ENCODE data around the gene CHID1.

CHID1 gene

DNA sequence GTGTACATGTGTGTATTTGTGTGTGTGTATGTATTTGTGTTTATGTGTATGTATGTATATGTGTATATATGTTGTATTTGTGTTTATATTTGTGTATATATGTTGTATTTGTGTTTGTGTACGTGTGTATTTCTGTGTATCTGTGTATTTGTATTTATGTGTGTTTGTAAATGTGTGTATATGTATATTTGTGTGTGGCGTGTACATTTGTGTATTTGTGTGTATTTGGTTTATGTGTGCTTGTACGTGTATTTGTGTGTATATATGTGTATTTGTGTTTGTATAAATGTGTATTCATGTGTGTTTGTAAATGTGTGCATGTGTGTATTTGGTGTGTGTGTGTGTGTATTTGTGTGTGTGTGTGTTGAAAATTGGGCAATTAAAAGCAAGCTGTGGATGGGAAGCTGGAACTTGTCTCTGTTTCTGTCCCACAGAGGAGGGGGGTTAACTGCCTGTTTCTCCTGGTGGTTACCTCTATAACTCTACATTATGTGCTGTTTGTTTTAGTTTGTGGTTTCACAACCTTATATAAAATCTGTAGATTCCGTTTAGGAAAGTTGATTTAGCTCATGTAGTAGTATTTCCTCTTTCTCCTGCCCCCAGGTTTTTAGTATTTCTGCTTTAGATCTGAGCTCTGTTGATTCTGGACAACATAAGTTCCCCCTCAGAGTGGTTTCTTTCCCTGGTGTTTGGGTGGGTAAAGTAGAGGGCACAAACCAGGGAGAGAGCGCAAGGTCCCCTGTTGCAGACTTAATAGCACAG, 44.0 kb upstream of the CHID1 start:
- no peaks in the 10 kb centered on the region for H3K36me3 ChIP-seq (ENCODE audit: low read length)
- TF ChIP-seq, protein P1, sequence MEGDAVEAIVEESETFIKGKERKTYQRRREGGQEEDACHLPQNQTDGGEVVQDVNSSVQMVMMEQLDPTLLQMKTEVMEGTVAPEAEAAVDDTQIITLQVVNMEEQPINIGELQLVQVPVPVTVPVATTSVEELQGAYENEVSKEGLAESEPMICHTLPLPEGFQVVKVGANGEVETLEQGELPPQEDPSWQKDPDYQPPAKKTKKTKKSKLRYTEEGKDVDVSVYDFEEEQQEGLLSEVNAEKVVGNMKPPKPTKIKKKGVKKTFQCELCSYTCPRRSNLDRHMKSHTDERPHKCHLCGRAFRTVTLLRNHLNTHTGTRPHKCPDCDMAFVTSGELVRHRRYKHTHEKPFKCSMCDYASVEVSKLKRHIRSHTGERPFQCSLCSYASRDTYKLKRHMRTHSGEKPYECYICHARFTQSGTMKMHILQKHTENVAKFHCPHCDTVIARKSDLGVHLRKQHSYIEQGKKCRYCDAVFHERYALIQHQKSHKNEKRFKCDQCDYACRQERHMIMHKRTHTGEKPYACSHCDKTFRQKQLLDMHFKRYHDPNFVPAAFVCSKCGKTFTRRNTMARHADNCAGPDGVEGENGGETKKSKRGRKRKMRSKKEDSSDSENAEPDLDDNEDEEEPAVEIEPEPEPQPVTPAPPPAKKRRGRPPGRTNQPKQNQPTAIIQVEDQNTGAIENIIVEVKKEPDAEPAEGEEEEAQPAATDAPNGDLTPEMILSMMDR (IDR thresholded peaks at IDR 0.05; ENCODE audit: insufficient read depth, low read length, poor library complexity, severe bottlenecking), result no peak
- TF ChIP-seq EZH2phosphoT487 (conservative IDR thresholded peaks at IDR 0.05; ENCODE audit: low read length), result no peak
- no peak overlapping the region for H2AFZ ChIP-seq (ENCODE audit: low read depth, low read length, severe bottlenecking)
- H3K27me3 ChIP-seq (ENCODE audit: low read length), result no peaks in the 10 kb centered on the region
- no peaks in the 10 kb centered on the region for H3K9me3 ChIP-seq (ENCODE audit: insufficient read depth, low read length)
- no peaks in the 10 kb centered on the region for H4K20me1 ChIP-seq (ENCODE audit: low read depth, low read length)
- H3K4me2 ChIP-seq (ENCODE audit: low read depth, low read length, poor library complexity, severe bottlenecking), result no peak overlapping the region
- no peak overlapping the region for H3K27ac ChIP-seq (ENCODE audit: low read depth, low read length)
- H3K9me2 ChIP-seq (replicated peaks; ENCODE audit: insufficient read depth, low read length), result no peaks in the 10 kb centered on the region
- H3K4me3 ChIP-seq (ENCODE audit: insufficient read depth, low read length, poor library complexity, severe bottlenecking), result no peak overlapping the region
- H3K9ac ChIP-seq (ENCODE audit: low read length), result no peak overlapping the region
- H3F3A ChIP-seq (ENCODE audit: insufficient read depth), result no peaks in the 10 kb centered on the region
- H3K79me2 ChIP-seq (ENCODE audit: insufficient read depth, low read length), result peaks cover 44% of the 10 kb centered on the region; the same call in 1 of the 2 replicates

DNA sequence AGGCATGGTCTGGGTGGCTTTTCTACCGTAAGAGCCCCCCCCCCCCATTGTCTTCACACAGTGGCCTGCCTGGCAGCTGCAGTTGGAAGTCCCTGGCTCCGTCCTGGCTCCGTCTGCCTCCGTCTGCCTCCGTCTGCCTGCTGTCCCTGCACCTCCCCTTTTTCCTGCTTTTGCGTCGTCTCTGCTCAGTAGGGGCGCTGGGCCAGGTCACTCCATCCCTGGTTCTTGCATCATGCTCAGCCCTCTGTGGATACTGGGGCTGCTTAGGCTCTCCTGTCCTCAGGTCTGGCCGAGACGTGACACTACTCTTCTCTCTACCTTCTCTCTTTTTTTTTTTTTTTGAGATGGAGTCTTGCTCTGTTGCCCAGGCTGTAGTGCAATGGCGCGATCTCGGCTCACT, 42.9 kb upstream of the CHID1 start:
- Histone ChIP-seq H3K4me2 (ENCODE audit: low read depth, low read length, poor library complexity, severe bottlenecking) (no peak overlapping the region), H3K27me3 (ENCODE audit: low read length) (no peaks in the 10 kb centered on the region), H3K27ac (ENCODE audit: low read depth, low read length) (no peak overlapping the region), H3K9me2 (replicated peaks; ENCODE audit: insufficient read depth, low read length) (no peaks in the 10 kb centered on the region), H3K4me3 (ENCODE audit: insufficient read depth, low read length, poor library complexity, severe bottlenecking) (no peak overlapping the region), H3K9me3 (ENCODE audit: insufficient read depth, low read length) (no peaks in the 10 kb centered on the region), H2AFZ (ENCODE audit: low read depth, low read length, severe bottlenecking) (no peak overlapping the region), H4K20me1 (ENCODE audit: low read depth, low read length) (no peaks in the 10 kb centered on the region), H3K9ac (ENCODE audit: low read length) (no peak overlapping the region), H3K79me2 (ENCODE audit: insufficient read depth, low read length) (peaks cover 41% of the 10 kb centered on the region; the same call in 1 of the 2 replicates), H3F3A (ENCODE audit: insufficient read depth) (no peaks in the 10 kb centered on the region), H3K36me3 (ENCODE audit: low read length) (no peaks in the 10 kb centered on the region)
- TF ChIP-seq, protein P1 (IDR thresholded peaks at IDR 0.05; ENCODE audit: insufficient read depth, low read length, poor library complexity, severe bottlenecking), result no peak
- no peak for TF ChIP-seq EZH2phosphoT487 (conservative IDR thresholded peaks at IDR 0.05; ENCODE audit: low read length)

DNA sequence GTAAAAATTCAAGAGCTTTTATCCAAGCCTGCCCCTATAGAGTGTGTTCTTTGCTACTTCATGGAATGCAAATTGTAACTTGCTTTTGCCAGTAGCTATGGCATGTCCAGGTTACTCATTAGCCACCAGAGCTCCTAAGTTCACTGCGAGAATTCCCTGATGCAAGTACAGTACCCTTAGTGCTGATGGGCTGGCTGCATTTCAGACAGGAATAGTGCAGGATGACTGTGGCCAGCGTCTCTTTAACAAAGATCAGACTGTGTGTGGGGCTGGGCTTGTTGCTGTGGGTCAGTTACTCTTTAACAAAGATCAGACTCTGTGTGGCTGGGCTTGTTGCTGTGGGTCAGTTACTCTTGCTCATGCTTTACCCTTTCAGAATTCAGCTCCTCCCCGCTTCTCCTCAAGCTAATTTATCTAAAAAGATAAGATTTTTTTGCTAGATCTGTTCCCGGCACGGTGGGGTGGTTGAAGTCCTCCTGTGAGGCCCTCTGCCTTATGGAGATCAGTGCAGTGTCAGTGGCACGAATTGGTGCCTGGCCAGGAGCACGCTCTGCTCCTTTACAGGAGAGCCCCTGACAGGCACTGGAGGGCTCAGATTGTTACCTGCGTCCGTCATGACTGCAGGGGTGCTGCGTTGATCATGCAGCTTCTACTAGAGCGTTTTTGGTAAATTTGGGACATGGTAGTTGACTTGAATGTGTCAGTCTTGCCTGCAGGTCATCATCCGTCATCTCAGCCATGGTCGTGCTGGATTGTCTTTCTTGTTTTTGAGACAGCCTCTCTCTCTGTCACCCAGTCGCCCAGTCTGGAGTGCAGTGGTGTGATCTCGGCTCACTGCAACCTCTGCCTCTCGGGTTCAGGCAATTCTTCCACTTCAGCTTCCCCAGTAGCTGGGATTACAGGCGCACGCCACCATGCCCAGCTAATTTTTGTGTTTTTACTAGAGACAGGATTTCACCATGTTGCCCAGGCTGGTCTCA, 42.1 kb upstream of the CHID1 start:
- no peak overlapping the region for H3K4me2 ChIP-seq (ENCODE audit: low read depth, low read length, poor library complexity, severe bottlenecking)
- no peak overlapping the region for H3K27ac ChIP-seq (ENCODE audit: low read depth, low read length)
- peaks cover 35% of the 10 kb centered on the region; the same call in 1 of the 2 replicates for H3K79me2 ChIP-seq (ENCODE audit: insufficient read depth, low read length)
- no peaks in the 10 kb centered on the region for H3K9me2 ChIP-seq (replicated peaks; ENCODE audit: insufficient read depth, low read length)
- no peaks in the 10 kb centered on the region for H3K36me3 ChIP-seq (ENCODE audit: low read length)
- no peaks in the 10 kb centered on the region for H3K9me3 ChIP-seq (ENCODE audit: insufficient read depth, low read length)
- H3K9ac ChIP-seq (ENCODE audit: low read length), result no peak overlapping the region
- no peaks in the 10 kb centered on the region for H3F3A ChIP-seq (ENCODE audit: insufficient read depth)
- H2AFZ ChIP-seq (ENCODE audit: low read depth, low read length, severe bottlenecking), result no peak overlapping the region
- TF ChIP-seq, protein P1 (IDR thresholded peaks at IDR 0.05; ENCODE audit: insufficient read depth, low read length, poor library complexity, severe bottlenecking), result no peak
- no peak for TF ChIP-seq EZH2phosphoT487 (conservative IDR thresholded peaks at IDR 0.05; ENCODE audit: low read length)
- H4K20me1 ChIP-seq (ENCODE audit: low read depth, low read length), result no peaks in the 10 kb centered on the region
- no peak overlapping the region for H3K4me3 ChIP-seq (ENCODE audit: insufficient read depth, low read length, poor library complexity, severe bottlenecking)
- no peaks in the 10 kb centered on the region for H3K27me3 ChIP-seq (ENCODE audit: low read length)
